Thyroid gland (tissue), 4 donors: ENCODE results near the gene LGI4.

Source experiments
- POLR2A ChIP-seq, 2 donors: fragments of 450-650 bp; IDR thresholded peaks; one replicate each; pipeline ENCODE4 v1.6.1; 2017; ENCODE audit warnings: antibody characterized with exemption in 2 of 2, mild to moderate bottlenecking in 2 of 2, moderate library complexity in 1 of 2
- TF ChIP-seq, protein P1 (sequence below), 6 experiments: fragments of 200-600 bp in 3 of 6; fragments of 450-650 bp in 3 of 6; sonication (generic) in 3 of 6; IDR thresholded peaks; one replicate each; pipeline ENCODE4 v1.5.1; 2016 to 2019; ENCODE audit warnings: antibody characterized with exemption in 6 of 6, mild to moderate bottlenecking in 2 of 6, inconsistent platforms in 1 of 6, moderate library complexity in 1 of 6

- TF ChIP-seq, protein P1, sequence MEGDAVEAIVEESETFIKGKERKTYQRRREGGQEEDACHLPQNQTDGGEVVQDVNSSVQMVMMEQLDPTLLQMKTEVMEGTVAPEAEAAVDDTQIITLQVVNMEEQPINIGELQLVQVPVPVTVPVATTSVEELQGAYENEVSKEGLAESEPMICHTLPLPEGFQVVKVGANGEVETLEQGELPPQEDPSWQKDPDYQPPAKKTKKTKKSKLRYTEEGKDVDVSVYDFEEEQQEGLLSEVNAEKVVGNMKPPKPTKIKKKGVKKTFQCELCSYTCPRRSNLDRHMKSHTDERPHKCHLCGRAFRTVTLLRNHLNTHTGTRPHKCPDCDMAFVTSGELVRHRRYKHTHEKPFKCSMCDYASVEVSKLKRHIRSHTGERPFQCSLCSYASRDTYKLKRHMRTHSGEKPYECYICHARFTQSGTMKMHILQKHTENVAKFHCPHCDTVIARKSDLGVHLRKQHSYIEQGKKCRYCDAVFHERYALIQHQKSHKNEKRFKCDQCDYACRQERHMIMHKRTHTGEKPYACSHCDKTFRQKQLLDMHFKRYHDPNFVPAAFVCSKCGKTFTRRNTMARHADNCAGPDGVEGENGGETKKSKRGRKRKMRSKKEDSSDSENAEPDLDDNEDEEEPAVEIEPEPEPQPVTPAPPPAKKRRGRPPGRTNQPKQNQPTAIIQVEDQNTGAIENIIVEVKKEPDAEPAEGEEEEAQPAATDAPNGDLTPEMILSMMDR (IDR thresholded peaks at IDR 0.05), result no peak
- TF ChIP-seq POLR2A (IDR thresholded peaks at IDR 0.05), result no peak
Observed at GRCh38 chr19:35099897-35100275, 35.0 kb downstream of the LGI4 start.
